Glutamatergic neuron (in vitro differentiated cells): ENCODE data around the gene GLYR1. TPM values are rescaled to one million over a fixed set of nuclear protein-coding genes. Genes with fewer than 3 reads are reported as not detected.

Source experiments
- DNase-seq: peaks from one replicate; pipeline ENCODE4 v3.0.0; 2022
- H3K27ac Mint-ChIP-seq: one replicate; pipeline ENCODE4 v1.8.0; 2020; ENCODE audit warnings: mild to moderate bottlenecking, mixed read lengths, inconsistent platforms; ENCODE audit not compliant: unreplicated experiment
- H3K27me3 Mint-ChIP-seq: one replicate; pipeline ENCODE4 v1.8.0; 2020; ENCODE audit warnings: mild to moderate bottlenecking, moderate library complexity, mixed read lengths, inconsistent platforms; ENCODE audit not compliant: unreplicated experiment
- H3K36me3 Mint-ChIP-seq: one replicate; pipeline ENCODE4 v1.8.0; 2020; ENCODE audit warnings: mild to moderate bottlenecking, mixed read lengths, inconsistent platforms; ENCODE audit not compliant: unreplicated experiment
- H3K4me1 Mint-ChIP-seq: one replicate; pipeline ENCODE4 v1.8.0; 2020; ENCODE audit warnings: mild to moderate bottlenecking, low read depth, mixed read lengths, inconsistent platforms; ENCODE audit not compliant: unreplicated experiment
- H3K4me3 Mint-ChIP-seq: one replicate; pipeline ENCODE4 v1.8.0; 2020; ENCODE audit warnings: mild to moderate bottlenecking, mixed read lengths, inconsistent platforms; ENCODE audit not compliant: unreplicated experiment
- H3K9me3 Mint-ChIP-seq: one replicate; pipeline ENCODE4 v1.8.0; 2020; ENCODE audit warnings: mild to moderate bottlenecking, moderate library complexity, mixed read lengths, inconsistent platforms; ENCODE audit not compliant: unreplicated experiment
- CTCF ChIP-seq: fragments of 200-600 bp; sonication (generic); IDR thresholded peaks from one replicate; pipeline ENCODE4 v1.5.0; 2021; ENCODE audit not compliant: partially characterized antibody, unreplicated experiment
- total RNA-seq: library from RNA; stranded (reverse); fragmentation: NEBNext Ultra II Directional; extraction: Animal tissue kit (Norgen Biotek cat#: 25700); gene quantifications from one replicate; pipeline ENCODE4 v1.2.1, GENCODE V29; 2021; ENCODE audit not compliant: unreplicated experiment

Gene GLYR1
- total RNA-seq, 1 donor from 2014 or later = 133 TPM

- no peak for DNase-seq
- peaks cover 17% of the 10 kb centered on the region for H3K4me1 Mint-ChIP-seq
- H3K4me3 Mint-ChIP-seq = no peak overlapping the region
- H3K27me3 Mint-ChIP-seq = peaks cover 9% of the 10 kb centered on the region
- no peak for TF ChIP-seq CTCF
- peaks cover 8% of the 10 kb centered on the region for H3K9me3 Mint-ChIP-seq
- H3K36me3 Mint-ChIP-seq = no peaks in the 10 kb centered on the region
- no peak overlapping the region for H3K27ac Mint-ChIP-seq
Measured at GRCh38 chr16:4799171-4799855, 47.8 kb downstream of the GLYR1 start.

GRCh38 chr16:4798456-4798855 lies 48.6 kb downstream of the GLYR1 start:
- Mint-ChIP-seq H3K27ac (no peak overlapping the region), H3K4me3 (no peak overlapping the region), H3K4me1 (peaks cover 10% of the 10 kb centered on the region), H3K27me3 (peaks cover 6% of the 10 kb centered on the region), H3K9me3 (peaks cover 8% of the 10 kb centered on the region), H3K36me3 (no peaks in the 10 kb centered on the region)
- no peak for TF ChIP-seq CTCF
- DNase-seq = no peak

- H3K27me3 Mint-ChIP-seq = peaks cover 2% of the 10 kb centered on the region
- peaks cover 8% of the 10 kb centered on the region for H3K4me1 Mint-ChIP-seq
- DNase-seq = no peak
- H3K4me3 Mint-ChIP-seq = no peak overlapping the region
- no peak overlapping the region for H3K27ac Mint-ChIP-seq
- no peak for TF ChIP-seq CTCF
- no peaks in the 10 kb centered on the region for H3K36me3 Mint-ChIP-seq
- H3K9me3 Mint-ChIP-seq = peaks cover 3% of the 10 kb centered on the region
Measured at GRCh38 chr16:4797805-4798252, 49.3 kb downstream of the GLYR1 start.

GRCh38 chr16:4796982-4797804 lies 49.9 kb downstream of the GLYR1 start:
- no peak overlapping the region for H3K27ac Mint-ChIP-seq
- TF ChIP-seq CTCF = no peak
- DNase-seq = no peak
- peaks cover 3% of the 10 kb centered on the region for H3K9me3 Mint-ChIP-seq
- H3K27me3 Mint-ChIP-seq = peaks cover 2% of the 10 kb centered on the region
- no peaks in the 10 kb centered on the region for H3K36me3 Mint-ChIP-seq
- H3K4me1 Mint-ChIP-seq = peaks cover 8% of the 10 kb centered on the region
- H3K4me3 Mint-ChIP-seq = no peak overlapping the region
